ENCODE measurements around the gene JADE1. TPM values are rescaled to one million over a fixed set of nuclear protein-coding genes. Genes with fewer than 3 reads are reported as not detected.

JADE1 gene
- 18.6 to 21.0 TPM (median 19.8 TPM) in 3 replicates for total RNA-seq

DNA sequence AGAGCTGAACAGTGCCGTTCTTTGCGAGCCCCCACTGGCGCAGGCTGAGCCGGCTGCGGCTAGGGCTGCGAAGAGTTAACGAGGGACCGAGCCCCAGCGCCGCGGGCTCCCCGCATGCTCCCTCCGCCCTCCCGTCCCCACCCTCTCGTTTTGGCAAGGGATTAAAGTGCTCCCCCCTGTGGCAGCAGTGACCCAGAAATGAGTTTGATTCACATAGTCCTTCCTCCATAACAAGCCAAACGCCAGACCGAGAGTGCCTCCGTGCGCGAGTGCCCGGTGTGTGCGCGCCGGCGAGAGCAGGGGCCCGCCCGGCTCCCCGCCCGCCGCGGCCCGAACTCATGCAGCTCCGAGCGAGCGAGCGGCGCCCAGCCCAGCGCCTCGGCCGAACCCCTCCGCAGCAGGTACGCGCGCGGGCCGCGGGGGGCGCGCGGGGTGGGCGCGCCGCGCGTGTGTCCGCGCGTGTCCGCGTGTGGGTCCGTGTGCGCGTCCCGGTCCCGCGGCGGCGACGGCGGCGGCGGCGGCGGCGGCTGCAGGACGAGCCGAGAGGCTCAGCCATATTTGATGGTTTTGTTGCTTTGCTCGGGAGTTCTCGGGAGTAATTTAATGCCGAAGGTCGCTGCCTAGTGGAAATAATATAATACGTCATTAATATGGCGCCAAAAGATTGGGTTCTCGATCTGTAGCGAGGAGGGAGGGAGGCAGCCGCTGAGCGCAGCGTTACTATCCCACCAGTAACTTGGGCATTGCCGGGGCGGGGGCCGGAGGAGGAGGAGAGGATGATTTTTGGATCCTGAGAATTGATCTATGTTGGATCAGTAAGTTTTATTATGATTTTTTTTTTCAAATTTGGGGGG, at the start of gene JADE1:
Gene JADE1, plus strand, starts transcription at position 224 of the 854 bp plus-strand sequence. CDS start 22,059 bp downstream, outside the sequence.
- TF ChIP-seq, protein P1, sequence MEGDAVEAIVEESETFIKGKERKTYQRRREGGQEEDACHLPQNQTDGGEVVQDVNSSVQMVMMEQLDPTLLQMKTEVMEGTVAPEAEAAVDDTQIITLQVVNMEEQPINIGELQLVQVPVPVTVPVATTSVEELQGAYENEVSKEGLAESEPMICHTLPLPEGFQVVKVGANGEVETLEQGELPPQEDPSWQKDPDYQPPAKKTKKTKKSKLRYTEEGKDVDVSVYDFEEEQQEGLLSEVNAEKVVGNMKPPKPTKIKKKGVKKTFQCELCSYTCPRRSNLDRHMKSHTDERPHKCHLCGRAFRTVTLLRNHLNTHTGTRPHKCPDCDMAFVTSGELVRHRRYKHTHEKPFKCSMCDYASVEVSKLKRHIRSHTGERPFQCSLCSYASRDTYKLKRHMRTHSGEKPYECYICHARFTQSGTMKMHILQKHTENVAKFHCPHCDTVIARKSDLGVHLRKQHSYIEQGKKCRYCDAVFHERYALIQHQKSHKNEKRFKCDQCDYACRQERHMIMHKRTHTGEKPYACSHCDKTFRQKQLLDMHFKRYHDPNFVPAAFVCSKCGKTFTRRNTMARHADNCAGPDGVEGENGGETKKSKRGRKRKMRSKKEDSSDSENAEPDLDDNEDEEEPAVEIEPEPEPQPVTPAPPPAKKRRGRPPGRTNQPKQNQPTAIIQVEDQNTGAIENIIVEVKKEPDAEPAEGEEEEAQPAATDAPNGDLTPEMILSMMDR (IDR thresholded peaks at IDR 0.05; ENCODE audit: unreplicated experiment) = peak; percentile 57
- Mint-ChIP-seq H3K27ac (peak within 1 kb of the TSS; percentile 100), H3K4me1 (peaks cover 19% of the 10 kb centered on the region)

DNA sequence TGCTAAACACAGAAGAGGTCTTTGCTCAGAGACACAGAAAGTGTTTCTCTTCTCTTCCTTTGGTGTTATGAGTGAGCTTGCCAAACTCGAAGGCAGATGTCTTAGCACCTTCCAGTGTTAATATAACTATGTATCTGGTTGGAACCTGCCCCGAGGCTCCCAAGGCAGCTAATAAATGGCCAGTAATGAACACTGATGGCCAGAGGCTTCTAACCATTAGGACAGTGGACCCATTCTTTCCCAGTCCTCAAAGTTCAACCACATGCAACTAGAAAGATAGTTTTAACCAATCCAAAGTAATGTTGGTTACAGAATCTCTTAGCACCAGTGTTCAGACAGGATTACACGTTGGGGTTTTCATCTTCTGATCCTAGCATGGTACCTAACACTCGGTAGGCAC, 42.7 kb upstream of the JADE1 start:
- Mint-ChIP-seq H3K27me3 (ENCODE audit: low read depth) (no peaks in the 10 kb centered on the region), H3K4me3 (no peak overlapping the region), H3K27ac (no peak overlapping the region), H3K36me3 (no peaks in the 10 kb centered on the region), H3K9me3 (peaks cover under 1% of the 10 kb centered on the region), H3K4me1 (peaks cover 15% of the 10 kb centered on the region)
- TF ChIP-seq, protein P1 (IDR thresholded peaks at IDR 0.05; ENCODE audit: unreplicated experiment) = no peak
- DNase-seq (ENCODE audit: low spot score in 2 of 2, unreplicated experiment in 2 of 2) = no peak

More for the DNA sequence above, at the start of gene JADE1:
- no peaks in the 10 kb centered on the region for H3K36me3 Mint-ChIP-seq
- peak; percentile 77 to 89 for DNase-seq (ENCODE audit: low spot score in 2 of 2, unreplicated experiment in 2 of 2)
- no peaks in the 10 kb centered on the region for H3K9me3 Mint-ChIP-seq
- H3K4me3 Mint-ChIP-seq = peak within 1 kb of the TSS; percentile 99
- no peaks in the 10 kb centered on the region for H3K27me3 Mint-ChIP-seq (ENCODE audit: low read depth)

DNA sequence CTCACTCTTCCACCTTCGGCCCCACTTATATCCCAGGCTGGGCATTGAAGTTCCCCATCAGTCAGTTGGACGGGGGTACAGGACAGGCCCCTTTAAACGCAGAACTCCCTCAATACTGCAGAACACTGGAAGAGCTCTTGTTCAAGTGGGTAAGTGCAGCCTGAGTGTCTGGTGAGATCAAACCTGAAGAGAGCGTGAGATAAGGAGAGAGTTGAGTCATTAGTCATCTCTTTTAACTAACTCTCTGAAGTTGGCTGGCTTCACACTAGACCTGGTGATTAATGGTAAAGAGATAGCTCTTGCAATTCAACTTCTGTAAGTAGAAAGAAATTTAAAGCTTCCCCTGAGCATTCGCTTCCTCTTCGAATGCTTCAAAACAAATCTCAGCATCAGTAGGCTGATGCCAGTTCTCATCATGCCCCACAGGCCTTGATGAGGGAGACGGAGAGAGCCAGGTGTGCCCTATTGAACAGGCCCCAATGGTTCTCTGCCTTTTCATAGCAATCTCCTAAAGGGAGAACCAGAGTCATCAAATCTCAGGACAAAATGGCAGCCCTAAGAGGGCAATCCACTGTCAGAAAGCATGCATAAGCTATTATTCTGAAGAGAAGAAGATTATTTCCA, 41.0 kb upstream of the JADE1 start:
- H3K4me1 Mint-ChIP-seq = peaks cover 15% of the 10 kb centered on the region
- no peak overlapping the region for H3K4me3 Mint-ChIP-seq
- H3K27ac Mint-ChIP-seq = no peak overlapping the region
- DNase-seq (ENCODE audit: low spot score in 2 of 2, unreplicated experiment in 2 of 2) = no peak
- TF ChIP-seq, protein P1 (IDR thresholded peaks at IDR 0.05; ENCODE audit: unreplicated experiment) = no peak
- H3K27me3 Mint-ChIP-seq (ENCODE audit: low read depth) = no peaks in the 10 kb centered on the region
- H3K9me3 Mint-ChIP-seq = peaks cover 4% of the 10 kb centered on the region
- no peaks in the 10 kb centered on the region for H3K36me3 Mint-ChIP-seq

DNA sequence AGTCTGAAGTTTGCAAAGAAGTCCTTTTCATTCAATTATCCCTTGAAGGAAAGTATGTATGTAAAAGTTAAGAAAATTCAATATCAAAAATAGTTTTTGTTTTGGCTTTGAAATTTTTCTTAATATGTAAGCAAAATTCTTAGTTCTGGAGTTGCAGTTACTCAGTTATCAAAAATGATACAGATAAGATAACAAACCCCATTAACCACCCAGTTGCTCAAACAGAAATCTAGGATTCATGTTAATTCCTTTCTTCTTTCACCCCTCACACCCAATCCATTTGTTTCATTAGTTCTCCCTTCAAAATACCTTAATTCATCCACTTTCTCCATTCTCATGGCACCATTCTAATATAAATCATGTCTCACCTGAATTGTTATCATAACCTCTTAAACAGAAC, 40.5 kb upstream of the JADE1 start:
- no peak for DNase-seq (ENCODE audit: low spot score in 2 of 2, unreplicated experiment in 2 of 2)
- no peaks in the 10 kb centered on the region for H3K36me3 Mint-ChIP-seq
- TF ChIP-seq, protein P1 (IDR thresholded peaks at IDR 0.05; ENCODE audit: unreplicated experiment) = no peak
- H3K4me1 Mint-ChIP-seq = peaks cover 15% of the 10 kb centered on the region
- no peak overlapping the region for H3K4me3 Mint-ChIP-seq
- peaks cover 4% of the 10 kb centered on the region for H3K9me3 Mint-ChIP-seq
- no peaks in the 10 kb centered on the region for H3K27me3 Mint-ChIP-seq (ENCODE audit: low read depth)
- H3K27ac Mint-ChIP-seq = no peak overlapping the region

DNA sequence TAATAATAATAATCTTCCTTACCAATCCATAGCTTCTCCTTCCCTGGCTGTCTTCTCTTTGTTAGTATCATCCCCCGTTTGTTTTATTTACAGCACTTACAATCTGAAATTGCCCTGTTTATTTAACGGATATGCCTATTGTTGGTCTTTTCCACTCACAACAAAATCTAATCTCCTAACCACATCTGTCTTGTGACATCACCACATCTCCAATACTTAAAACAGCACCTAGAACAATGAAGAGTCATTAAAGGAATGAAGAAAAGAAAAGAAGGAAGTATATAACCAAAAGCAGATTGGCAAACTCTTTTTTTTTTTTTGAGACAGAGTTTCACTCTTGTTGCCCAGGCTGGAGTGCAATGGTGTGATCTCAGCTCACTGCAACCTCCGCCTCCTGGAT, 38.7 kb upstream of the JADE1 start:
- DNase-seq (ENCODE audit: low spot score in 2 of 2, unreplicated experiment in 2 of 2) = no peak
- no peaks in the 10 kb centered on the region for H3K36me3 Mint-ChIP-seq
- H3K9me3 Mint-ChIP-seq = peaks cover 4% of the 10 kb centered on the region
- H3K27me3 Mint-ChIP-seq (ENCODE audit: low read depth) = no peaks in the 10 kb centered on the region
- no peak overlapping the region for H3K4me3 Mint-ChIP-seq
- peaks cover 15% of the 10 kb centered on the region for H3K4me1 Mint-ChIP-seq
- no peak overlapping the region for H3K27ac Mint-ChIP-seq
- TF ChIP-seq, protein P1 (IDR thresholded peaks at IDR 0.05; ENCODE audit: unreplicated experiment) = no peak
